ENCODE data around the gene RNF10. TPM values are rescaled to one million over a fixed set of nuclear protein-coding genes. Genes with fewer than 3 reads are reported as not detected.

RNF10 gene
- total and polyA plus RNA-seq, 10 of the 15 experiments (the other 5 are each of a cell fraction or from before 2014, with no cell fraction given): 48.2 to 127 (median 64.5) TPM

DNA sequence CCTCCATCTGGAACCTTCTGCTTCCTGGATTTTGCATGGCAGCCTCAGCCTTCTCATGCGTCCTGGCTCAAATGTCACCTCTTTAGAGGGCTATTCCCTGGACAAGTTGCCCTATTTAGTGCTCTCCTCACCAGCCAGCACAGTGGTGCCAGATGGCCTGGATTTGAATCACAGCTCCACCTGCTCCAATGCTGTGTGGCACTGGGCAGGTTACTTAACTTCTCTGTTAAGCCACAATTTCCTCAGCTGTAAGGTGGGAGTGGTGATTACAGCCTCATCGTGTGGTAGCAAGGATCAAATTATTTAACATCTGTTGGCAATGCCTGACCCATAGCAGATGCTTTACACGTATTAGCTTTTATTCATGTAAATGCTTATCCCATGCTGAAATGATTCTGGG is 63.7 kb downstream of the RNF10 start:
- intact Hi-C loops (cut with micrococcal nuclease; ENCODE audit: unreplicated experiment) (no loop called here), in situ Hi-C loops (cut with MboI) (no loop called here)
- POLR2A ChIA-PET: no interaction called here
- Histone ChIP-seq H4K20me1 (ENCODE audit: control insufficient read depth, insufficient read depth) (peaks cover 2% of the 10 kb centered on the region; the same call in 1 of the 2 replicates), H3K4me2 (ENCODE audit: control insufficient read depth, insufficient read depth) (no peak overlapping the region), H3K27ac (ENCODE audit: control insufficient read depth, insufficient read depth) (no peak overlapping the region), H3K27me3 (replicated peaks in 1 of 2; ENCODE audit: control insufficient read depth in 2 of 2, insufficient read depth in 2 of 2, low read length in 1 of 2) (peaks cover 0 to 3% of the 10 kb centered on the region in 2 experiments; a peak in 2 of 4 replicates), H3K36me3 (ENCODE audit: control insufficient read depth in 2 of 2, insufficient read depth in 2 of 2, low read length in 1 of 2) (no peaks in the 10 kb centered on the region), H3K4me3 (no peak overlapping the region), H2AFZ (ENCODE audit: control insufficient read depth, low read depth, low read length) (no peak overlapping the region), H3K79me2 (ENCODE audit: control insufficient read depth, insufficient read depth, low read length) (no peaks in the 10 kb centered on the region), H3K9ac (ENCODE audit: control insufficient read depth, insufficient read depth, low read length) (no peak overlapping the region), H3K4me1 (ENCODE audit: control insufficient read depth, insufficient read depth, low read length) (no peaks in the 10 kb centered on the region), H3K9me3 (replicated peaks; ENCODE audit: control insufficient read depth, insufficient read depth, low read length) (no peaks in the 10 kb centered on the region)
- no TSS peak for BruUV-seq (replicated peaks)
- no peak for TF ChIP-seq NFIC (IDR thresholded peaks at IDR 0.05; ENCODE audit: low read depth, low read length)
- TF ChIP-seq FOS (IDR thresholded peaks at IDR 0.05; ENCODE audit: borderline replicate concordance, extremely low read depth, insufficient read length): no peak
- no peak for TF ChIP-seq PAX5 (IDR thresholded peaks at IDR 0.05; ENCODE audit: borderline replicate concordance, low read depth, low read length)
- no peak for TF ChIP-seq ATF7 (IDR thresholded peaks at IDR 0.05; ENCODE audit: low read depth)
- no peak for TF ChIP-seq CHD1 (IDR thresholded peaks at IDR 0.05; ENCODE audit: low read depth, low read length)
- no peak for TF ChIP-seq SIX5 (IDR thresholded peaks at IDR 0.05; ENCODE audit: low read depth, low read length, severe bottlenecking)
- TF ChIP-seq SREBF2 (IDR thresholded peaks at IDR 0.05; ENCODE audit: low read length): no peak
- no peak for TF ChIP-seq RAD21 (IDR thresholded peaks at IDR 0.05; ENCODE audit: insufficient read depth, low read depth, low read length)
- no peak for TF ChIP-seq ZZZ3 (IDR thresholded peaks at IDR 0.05; ENCODE audit: control insufficient read depth, insufficient read length, low read depth)
- no peak for TF ChIP-seq IRF4 (IDR thresholded peaks at IDR 0.05; ENCODE audit: low read depth, low read length)
- no peak for TF ChIP-seq SMAD5 (IDR thresholded peaks at IDR 0.05; ENCODE audit: low read depth)
- no peak for TF ChIP-seq TARDBP (IDR thresholded peaks at IDR 0.05; ENCODE audit: borderline replicate concordance)
- TF ChIP-seq SIN3A (IDR thresholded peaks at IDR 0.05; ENCODE audit: low read depth, low read length): no peak
- TF ChIP-seq, protein P1, sequence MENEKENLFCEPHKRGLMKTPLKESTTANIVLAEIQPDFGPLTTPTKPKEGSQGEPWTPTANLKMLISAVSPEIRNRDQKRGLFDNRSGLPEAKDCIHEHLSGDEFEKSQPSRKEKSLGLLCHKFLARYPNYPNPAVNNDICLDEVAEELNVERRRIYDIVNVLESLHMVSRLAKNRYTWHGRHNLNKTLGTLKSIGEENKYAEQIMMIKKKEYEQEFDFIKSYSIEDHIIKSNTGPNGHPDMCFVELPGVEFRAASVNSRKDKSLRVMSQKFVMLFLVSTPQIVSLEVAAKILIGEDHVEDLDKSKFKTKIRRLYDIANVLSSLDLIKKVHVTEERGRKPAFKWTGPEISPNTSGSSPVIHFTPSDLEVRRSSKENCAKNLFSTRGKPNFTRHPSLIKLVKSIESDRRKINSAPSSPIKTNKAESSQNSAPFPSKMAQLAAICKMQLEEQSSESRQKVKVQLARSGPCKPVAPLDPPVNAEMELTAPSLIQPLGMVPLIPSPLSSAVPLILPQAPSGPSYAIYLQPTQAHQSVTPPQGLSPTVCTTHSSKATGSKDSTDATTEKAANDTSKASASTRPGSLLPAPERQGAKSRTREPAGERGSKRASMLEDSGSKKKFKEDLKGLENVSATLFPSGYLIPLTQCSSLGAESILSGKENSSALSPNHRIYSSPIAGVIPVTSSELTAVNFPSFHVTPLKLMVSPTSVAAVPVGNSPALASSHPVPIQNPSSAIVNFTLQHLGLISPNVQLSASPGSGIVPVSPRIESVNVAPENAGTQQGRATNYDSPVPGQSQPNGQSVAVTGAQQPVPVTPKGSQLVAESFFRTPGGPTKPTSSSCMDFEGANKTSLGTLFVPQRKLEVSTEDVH (IDR thresholded peaks at IDR 0.05; ENCODE audit: low read depth, partially characterized antibody): no peak
- no peak for DNase-seq (ENCODE audit: low read depth, low spot score)
- RAD21 ChIA-PET (ENCODE audit: unreplicated experiment): no interaction called here
- SMC1A ChIA-PET (ENCODE audit: uncharacterized antibody, unreplicated experiment): no interaction called here
- WGBS (ENCODE audit: insufficient coverage, insufficient replicate concordance, low lambda C conversion rate, missing lambda C conversion rate): 22% methylated on average over 3 of the region's 3 CpGs
- FAIRE-seq: no peak
- no peak for ATAC-seq
- CTCF ChIA-PET: interaction anchor here (0.6 kb wide), 1 partner anchor 44 kb away, joined by 3 read pairs; no protein-coding TSS in a partner anchor

Data from GM12878 (cell line).